ENCODE results near the gene CARD11.
A peak's percentile ranks its signal among the peaks of the same experiment; 100 is the strongest.
"Not testable (repeated sequence)": the region's sequence is repeated elsewhere in the genome, so short reads cannot be mapped to it uniquely, and the experiment has no call there.

The CARD11 gene

DNA sequence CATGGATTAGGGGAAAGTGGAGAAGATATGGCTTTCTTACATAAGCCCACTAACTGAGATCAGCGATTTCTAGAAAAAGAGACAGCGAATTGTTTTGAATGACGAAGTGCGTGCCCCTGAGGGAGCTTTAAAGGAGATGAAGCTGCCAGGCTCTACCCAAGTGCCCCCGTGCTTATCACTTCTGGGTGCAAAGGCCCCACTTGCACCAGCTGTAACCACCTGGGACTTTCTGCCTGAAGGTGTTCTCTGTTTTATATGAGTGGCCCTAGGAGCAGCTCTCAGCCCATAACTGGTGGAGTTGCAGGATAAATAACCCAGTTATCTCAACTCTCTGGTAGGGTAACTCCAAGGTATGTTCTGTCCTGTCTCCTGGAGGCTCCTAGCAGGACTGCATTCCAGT is 20.4 kb upstream of the CARD11 start:
- DNase-seq (ENCODE audit: low read depth, low spot score) = no peak

DNA sequence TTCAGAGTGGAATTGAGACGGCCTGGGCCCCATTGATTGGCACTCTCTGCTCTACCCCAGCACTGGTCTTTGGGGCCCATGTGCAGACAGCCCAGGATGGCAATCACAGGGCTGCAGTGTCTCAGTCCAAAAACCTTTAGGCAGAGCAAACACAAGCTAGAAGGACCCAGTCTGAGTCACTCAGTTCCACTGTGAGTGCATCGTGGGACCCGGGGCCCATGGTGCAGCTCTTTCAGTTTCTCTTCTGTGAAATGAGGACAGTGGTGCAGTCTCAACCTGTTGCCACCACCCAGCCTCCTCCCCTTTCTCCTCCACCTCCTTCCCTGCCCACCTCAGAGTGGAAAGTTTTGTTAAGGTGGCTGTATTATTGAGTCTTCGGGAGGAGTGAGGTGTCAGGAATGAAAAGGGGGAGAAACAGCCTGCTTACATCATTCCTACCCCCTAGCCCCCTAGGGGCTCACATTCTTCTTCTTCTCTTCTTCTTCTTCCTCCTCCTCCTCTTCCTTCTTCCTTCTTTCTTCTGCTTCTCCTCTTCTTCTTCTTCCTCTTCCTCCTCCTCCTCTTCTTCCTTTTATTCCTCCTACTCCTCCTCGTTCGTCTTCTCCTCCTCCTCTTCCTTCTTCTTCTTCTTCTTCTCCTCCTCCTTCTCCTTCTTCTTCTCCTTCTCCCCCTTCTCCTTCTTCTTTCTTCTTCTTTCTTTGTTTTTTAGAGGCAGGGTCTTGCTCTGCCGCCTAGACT is 19.5 kb upstream of the CARD11 start:
- peak; percentile 68 for DNase-seq (ENCODE audit: low read depth, low spot score)

DNA sequence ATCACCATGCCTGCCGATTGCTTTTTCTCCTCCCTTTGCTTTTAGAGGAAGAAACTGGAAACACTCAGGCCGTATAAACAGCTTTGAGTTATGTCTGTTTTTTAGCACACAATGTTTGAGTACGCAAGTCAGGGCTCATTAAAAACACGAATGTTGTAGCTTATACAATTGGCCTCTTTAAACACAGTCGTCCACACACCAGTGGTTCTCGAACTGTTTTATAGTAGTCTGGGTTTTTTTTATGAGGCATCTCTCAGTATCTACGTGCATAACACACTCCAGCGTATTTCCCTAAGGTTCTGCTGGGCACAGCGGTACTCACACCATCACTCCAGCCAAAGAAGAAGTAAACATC is 13.4 kb upstream of the CARD11 start:
- no peak for DNase-seq (ENCODE audit: low read depth, low spot score)

DNA sequence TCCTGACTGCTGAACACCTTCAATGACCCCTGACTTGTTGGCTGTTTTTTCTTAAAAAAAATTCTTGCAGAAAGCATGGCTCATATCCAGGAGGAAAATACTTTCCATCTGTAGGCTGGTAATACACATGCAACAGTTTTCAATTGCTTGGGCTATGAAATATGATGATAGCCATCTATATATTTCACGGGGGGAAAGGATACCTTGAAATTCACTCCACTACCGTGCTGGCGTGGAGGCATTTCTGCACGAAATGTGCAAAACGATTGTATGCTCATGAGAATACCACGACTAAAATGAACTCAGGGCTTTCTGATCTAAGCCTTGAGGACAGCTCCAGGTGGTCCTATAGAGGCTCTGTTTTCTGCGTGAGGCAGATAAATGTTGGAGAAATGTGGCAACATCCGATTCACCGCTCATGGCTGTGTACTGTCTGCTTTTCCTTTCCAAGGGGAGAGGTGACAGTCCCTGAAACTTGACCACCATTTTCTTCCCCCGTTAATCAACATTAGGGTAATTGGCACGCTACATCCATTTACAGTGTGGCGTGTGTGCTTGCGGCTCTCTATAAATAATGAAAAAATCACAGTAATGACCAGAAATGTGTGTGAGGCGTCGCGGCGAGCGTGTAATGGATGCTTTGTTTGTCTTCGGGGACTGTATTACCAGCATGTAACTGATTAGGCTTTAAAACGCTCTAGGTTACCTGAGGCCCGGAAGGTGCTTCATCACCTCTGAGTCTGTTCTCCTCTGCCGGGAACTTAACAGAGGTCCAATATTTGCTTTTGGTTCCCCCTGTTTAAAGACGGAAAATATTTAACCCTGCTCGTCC is 12.8 kb upstream of the CARD11 start:
- DNase-seq (ENCODE audit: low read depth, low spot score) = no peak

DNA sequence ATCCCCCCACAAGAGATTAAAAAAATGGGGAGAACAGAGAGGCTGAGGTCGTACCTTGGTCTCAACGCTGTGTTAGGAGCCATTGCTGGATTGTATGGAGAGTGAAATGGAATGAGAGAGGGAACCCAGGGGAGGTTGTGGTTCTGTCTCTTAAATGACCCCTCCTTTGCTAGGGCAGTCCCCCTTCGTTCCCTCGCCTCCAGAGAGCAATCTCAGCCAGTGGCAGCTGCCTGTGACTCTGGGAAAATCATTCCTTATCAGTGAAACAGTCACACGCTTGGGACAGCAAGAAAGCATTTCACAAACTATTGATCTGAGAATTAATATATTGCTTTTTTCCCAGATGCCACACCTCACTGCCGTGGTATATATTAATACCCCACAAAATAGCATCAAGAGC is 12.0 kb upstream of the CARD11 start:
- DNase-seq (ENCODE audit: low read depth, low spot score) = no peak

DNA sequence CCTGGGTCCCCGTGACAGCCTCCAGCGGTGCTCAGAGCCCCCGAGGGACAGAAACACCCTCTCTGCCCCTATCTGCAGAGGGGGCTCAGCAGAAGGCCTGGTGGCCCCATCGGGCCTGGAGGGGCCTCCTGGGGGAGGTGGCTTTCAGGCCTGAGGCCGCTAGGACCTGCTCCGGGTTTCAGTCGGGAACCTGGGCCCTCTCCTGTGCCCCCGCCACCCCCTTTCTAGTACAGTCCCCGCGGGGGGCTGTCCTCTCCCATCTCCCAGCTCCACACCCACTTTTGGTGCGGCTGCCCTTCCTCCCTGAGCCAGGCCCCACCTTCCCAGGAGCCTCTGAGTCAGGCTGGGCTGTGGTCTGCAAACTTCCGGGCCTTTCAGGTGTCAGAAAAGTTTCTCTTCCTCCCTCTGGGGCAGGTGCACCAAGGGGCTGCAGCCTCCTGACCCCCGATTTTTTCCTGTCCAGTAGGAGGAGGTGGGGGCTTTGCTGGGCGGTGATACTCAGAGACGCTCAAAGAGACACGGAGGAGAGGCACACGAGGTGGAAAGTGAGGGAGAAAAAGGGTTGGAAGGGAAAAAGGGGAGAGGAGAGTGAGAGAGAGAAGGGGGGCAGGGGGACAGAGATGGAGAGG is 692 bp downstream of the CARD11 start:
- DNase-seq (ENCODE audit: low read depth, low spot score) = peak; percentile 37

DNA sequence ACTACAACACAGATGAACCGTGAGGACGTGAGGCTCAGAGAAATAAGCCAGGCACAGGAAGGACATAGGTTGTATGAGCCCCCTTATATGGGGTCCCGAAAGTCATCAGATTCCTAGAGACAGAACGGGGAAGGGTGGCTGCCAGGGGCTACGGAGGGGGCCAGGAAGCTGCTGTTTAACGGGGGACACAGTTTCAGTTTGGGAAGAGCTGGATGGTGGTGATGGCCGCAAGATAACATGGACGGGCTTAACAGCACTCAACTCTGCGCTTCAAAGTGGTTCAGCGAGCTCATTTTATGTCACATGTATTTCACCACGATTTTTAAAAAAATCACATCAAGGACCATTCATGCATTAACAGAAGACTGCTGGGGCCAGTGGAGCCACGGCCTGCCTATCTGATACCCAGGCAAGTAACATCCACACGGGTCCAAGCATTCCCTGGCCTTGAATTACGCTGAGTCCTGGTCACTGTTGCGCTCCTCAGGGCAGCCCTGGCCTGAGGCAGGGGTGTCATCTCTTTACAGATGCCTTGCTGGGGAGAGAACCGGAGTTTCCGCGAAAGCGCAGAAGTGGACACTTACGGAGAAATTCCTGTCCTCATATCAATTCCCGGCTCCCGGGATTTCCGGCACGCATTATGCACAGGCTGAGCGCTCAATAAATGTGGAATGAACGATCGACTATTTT is 1.5 kb downstream of the CARD11 start:
- DNase-seq (ENCODE audit: low read depth, low spot score) = no peak

DNA sequence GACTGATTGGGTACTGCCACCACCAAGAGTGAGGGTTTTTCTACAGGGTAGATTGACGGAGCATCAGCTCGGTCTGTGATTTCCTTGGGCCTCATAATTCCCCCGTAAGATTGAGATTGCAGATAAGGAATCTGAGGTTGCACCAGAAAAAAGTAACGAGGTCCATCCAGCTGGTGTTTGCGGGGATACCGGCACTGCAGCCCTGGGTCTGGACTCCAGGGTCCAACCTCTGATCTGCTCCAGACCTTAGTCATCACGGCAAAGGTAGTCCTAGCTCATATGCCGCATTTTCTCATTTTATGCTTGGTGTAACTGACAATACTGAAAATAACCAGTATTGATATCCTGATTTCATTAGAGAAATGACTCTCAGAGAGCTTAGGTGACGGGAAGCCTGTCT is 3.9 kb downstream of the CARD11 start:
- DNase-seq (ENCODE audit: low read depth, low spot score) = no peak

DNA sequence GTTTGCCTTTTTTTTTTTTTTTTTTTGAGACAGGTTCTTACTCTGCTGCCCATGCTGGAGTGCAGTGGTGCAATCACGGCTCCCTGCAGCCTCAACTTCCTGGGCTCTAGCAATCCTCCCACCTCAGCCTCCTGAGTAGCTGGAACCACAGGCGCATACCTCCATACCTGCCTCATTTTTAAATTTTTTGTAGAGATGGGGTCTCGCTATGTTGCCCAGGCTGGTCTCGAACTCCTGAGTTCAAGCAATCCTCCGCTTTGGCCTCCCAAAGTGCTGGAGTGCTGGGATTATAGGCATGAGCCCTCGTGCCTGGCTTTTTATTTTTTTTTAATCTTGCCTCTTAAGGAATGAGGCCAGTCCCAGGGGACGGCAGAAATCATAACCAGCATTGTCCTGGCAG is 5.7 kb downstream of the CARD11 start:
- not testable (repeated sequence) for DNase-seq (ENCODE audit: low read depth, low spot score)

DNA sequence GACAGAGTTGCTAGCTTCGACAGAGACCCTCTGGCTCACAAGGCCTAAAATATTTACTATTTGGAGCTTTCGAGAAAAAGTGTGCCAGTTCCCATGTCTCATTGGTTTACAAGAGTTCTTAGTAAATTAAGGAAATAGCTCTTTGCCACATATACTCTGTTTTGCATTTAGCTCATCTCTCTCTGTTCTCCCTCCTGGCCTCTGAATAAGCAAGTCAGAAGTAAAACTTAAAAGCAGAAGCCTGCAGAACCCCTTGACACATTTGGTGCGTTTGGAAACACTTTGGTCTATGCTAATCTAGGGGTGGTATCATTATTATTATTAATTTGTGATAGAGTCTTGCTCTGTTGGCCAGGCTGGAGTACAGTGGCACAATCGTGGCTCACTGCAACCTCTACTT is 6.4 kb downstream of the CARD11 start:
- DNase-seq (ENCODE audit: low read depth, low spot score) = no peak

DNA sequence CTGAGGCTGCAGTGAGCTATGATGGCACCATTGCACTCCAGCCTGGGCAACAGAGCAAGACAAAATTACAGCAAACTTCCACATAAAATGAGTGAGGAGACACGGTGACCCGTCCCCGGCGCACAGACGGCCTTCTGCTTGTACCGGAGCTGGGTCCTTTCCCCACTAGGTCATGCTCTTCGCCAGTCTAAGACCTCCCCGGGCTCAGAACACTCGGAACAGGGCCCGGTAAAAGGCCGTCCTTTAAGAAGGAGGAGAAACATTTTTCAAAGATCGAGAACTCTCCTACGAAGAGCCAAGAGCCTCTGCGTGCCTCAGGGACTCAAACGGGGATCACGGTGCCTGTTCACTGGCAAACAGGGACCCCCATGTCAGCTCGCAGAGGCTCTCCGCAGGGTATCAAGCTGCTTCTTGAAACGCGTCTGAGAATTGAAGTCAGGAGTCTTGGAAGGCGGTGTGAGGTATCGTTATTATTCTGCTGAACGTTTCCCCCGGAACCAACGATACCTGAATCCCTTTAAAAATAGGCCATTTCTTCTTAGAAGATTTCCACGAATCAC is 9.0 kb downstream of the CARD11 start:
- no peak for DNase-seq (ENCODE audit: low read depth, low spot score)

DNA sequence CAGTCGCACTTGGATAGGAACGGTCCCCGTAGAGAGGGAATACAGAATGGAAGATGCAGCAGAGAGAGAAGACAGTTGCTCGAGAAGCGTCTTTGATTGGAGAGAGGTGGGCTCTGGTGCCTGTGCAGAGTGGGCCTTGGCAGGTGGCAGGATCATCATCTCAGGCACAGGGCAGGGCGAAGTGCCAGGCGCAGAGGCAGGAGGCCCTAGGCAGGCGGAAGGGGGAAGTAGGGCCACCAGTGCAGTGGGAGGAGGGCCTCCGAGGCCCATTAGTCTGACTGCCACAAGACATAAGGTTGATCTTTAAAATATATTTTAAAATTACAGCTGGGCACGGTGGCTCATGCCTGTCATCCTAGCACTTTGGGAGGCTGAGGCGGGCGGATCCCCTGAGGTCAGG is 10.1 kb downstream of the CARD11 start:
- no peak for DNase-seq (ENCODE audit: low read depth, low spot score)

DNA sequence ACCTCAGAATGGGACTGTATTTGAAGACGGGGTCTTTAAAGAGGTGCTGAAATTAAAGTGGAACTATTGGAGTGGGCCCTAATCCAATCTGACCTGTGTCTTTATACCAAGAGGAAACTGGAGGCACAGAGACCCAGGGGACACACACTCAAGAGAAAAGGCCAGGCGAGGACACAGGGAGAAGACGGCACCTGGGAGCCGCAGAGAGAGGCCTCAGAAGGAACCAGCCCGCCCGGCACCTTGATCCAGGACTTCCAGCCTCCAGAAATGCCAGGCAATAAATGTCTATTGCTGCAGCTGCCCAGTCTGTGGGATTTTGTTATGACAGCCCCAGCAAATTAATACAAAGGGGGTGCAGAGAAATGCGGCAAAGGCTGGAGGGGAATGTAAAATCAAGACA is 10.5 kb downstream of the CARD11 start:
- no peak for DNase-seq (ENCODE audit: low read depth, low spot score)

DNA sequence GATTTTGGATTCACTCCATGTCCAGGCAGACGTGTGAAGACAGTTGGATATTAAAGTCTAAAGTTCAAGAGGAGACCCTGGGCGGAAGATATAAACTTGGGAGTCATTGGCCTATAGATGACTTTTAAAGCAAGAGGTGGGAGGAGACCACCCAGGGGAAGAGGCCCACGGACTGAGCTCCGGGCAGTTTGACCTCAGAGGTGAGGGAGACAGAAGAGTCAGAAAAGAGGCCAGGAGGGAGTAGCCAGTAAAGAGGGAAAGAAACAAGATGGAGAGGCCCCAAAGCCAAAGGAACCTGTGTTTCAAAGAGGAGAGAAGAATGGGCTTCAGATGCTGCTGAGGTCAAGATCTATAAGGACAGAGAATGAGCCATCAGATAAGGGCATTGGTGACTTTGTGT is 11.4 kb downstream of the CARD11 start:
- no peak for DNase-seq (ENCODE audit: low read depth, low spot score)

DNA sequence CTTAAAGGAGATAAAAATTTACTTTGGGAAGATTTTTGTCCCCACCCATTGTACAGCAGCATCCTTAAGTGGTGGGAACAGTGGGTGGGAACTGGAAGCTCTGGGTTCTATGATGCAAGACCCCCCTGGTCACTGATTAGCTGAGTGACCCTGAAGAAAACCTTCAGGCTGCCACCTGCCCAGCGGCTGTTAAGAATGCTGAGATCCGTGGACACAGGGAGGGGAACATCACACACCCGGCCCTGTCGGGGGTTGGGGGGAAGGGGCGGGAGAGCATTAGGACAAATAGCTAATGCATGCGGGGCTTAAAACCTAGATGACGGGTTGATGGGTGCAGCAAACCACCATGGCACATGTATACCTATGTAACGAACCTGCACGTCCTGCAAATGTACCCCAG is 14.5 kb downstream of the CARD11 start:
- no peak for DNase-seq (ENCODE audit: low read depth, low spot score)

DNA sequence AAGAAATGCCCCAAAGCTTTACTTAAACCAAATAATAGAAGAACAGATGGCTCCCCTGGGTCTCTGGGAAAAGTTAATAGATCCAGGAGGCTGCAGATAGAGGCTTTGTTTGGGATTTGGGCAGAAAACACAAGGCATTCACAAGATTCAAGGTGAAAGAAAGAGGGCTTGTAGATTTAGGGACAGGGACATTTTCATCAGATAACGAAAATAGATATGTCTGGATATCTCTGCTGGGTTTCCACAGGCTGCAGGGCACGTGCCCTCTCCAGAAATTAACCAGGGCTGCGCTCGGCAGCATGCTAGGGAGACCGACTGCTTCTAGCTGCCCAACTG is 14.9 kb downstream of the CARD11 start:
- DNase-seq (ENCODE audit: low read depth, low spot score) = no peak

DNA sequence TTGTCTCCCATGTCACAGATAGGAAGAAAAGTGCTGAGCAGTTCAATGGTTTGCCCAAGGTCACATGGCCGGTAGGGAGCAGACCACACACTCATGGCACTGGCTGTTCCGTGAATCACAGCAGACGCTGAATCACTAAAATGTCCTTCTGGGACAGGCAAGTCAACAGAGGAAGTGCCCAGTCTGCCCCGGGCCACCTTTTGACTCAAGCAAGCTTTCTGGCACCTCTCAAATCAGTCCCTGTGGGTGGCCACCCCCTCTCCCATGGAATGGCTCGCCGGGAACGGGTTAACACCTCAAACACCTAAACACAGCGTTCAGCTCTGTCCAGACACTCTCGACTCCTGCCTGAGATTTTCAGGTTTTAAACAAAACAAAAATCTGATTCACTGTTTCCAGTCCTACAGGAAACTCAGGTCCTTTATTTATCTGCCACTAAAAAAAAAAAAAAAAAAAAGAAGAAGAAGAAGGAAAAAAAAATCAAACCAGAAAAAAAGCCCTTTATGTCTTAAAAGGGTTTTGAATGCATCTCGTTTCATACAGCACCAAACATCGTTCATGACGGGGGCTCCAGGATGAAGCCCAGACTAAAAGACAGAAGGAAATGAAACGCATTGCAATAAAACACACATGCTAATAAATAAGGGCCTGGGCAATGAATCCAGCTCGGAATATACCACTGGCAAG is 15.5 kb downstream of the CARD11 start:
- DNase-seq (ENCODE audit: low read depth, low spot score) = no peak

DNA sequence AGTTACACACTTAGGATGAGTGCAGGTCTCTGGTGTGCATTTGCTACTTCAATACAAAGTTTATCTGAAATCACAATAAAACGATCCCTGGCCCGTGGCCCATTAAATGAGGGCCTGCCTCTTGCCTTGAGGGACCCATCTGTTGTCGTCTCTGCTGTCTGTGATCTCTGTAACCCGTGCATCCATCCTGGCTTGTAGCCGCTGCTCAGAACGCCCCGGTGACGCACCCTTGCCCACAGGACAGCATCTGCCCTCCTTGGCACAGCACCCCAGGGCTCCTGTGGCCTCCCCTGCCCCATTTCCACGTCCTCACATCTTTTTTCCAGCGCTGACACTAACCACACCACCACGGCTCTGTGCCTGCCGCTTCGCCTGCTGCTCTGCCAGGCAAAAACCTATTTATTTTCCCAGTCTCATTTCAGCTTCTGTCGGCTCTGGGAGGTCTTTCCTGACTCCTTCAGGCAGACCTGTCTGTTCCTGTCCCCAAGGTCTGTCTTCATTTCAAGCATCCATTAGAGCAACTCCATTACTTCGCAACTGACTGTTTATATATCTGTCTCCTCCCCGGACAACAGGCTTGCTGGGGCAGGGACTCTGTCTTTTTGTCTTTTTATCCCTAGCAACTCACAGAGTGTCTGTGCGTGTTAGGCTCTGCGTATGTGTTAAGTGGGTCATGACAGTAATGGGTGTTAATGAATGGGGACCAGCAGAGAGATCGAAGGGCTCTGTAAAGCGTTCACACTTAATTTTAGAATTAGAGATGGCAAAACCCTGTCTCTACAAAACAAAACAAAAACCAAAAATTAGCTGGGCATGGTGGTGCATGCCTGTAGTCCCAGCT is 16.4 kb downstream of the CARD11 start:
- no peak for DNase-seq (ENCODE audit: low read depth, low spot score)

DNA sequence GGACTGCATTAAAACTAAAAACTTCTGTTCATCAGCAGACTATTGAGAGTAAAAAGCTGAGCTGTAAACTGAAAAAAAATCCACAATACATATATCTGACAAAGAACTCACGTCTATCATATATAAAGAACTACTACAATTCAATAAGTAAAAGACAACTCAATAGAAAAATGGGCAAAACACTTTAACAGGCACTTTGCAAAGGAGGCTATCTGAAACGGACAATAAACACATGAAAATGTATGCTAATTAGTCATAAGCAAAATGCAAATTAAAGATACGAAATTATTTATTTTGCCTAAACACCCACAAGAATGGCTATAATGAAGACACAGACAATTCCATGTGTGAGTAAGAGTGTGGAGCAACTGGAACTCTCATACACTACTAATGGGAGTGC is 18.1 kb downstream of the CARD11 start:
- no peak for DNase-seq (ENCODE audit: low read depth, low spot score)

DNA sequence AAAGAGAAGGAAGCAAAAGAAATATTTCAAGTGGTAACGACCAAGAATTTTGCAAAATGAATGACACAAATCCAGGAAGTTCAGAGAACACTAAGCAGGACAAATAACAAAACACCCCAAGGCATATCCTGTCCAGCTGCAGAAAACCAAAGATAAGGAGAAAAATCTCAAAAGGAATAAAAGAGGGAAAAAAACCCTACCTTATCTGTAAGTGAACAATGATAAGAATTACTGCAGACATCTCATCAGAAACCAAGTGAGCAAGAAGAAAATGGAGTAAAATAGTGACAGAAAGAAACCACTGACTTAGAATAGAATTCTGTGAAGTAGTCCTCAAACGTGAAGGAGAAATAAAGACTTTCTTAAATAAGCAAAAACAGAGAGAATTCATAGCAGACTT is 21.8 kb downstream of the CARD11 start:
- no peak for DNase-seq (ENCODE audit: low read depth, low spot score)

DNA sequence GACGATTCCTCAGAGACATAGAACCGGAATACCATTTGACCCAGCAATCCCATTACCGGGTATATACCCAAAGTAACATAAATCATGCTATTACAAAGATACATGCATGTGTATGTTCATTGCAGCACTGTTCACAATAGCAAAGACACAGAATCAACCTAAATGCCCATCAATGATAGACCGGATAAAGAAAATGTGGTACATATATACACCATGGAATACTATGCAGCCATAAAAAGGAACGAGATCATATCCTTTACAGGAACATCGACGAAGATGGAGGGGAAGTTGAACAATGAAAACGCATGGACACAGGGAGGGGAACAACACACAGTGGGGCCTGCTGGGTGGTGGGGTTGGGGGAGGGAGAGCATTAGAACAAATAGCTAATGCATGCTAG is 22.4 kb downstream of the CARD11 start:
- not testable (repeated sequence) for DNase-seq (ENCODE audit: low read depth, low spot score)

Data from activated naive CD8-positive, alpha-beta T cell treated with anti-CD3 and anti-CD28 coated beads, Interleukin-2, amount 50 U/mL, for 16 hours (primary cell).